Liver (tissue), 3 donors: ENCODE measurements around the gene TENT4A.

ENCODE experiments used
- GABPA ChIP-seq, 2 donors: IDR thresholded peaks in 1 of 2; conservative IDR thresholded peaks in 1 of 2; 2 replicates each; pipeline ENCODE4 v1.6.1; 2016; ENCODE audit warnings: antibody characterized with exemption in 2 of 2, mild to moderate bottlenecking in 1 of 2, moderate library complexity in 1 of 2
- JUND ChIP-seq, 2 donors: IDR thresholded peaks; 2 replicates each; pipeline ENCODE4 v1.6.1; 2016; ENCODE audit warnings: antibody characterized with exemption in 2 of 2
- NR2F2 ChIP-seq: IDR thresholded peaks from 2 replicates; pipeline ENCODE4 v1.6.1; 2016; ENCODE audit warnings: antibody characterized with exemption
- RAD21 ChIP-seq, 2 donors: IDR thresholded peaks; 2 replicates each; pipeline ENCODE4 v1.6.1; 2016; ENCODE audit warnings: antibody characterized with exemption in 2 of 2, mild to moderate bottlenecking in 2 of 2
- TAF1 ChIP-seq: conservative IDR thresholded peaks from 2 replicates; pipeline ENCODE4 v1.6.1; 2016; ENCODE audit warnings: antibody characterized with exemption, mild to moderate bottlenecking
- YY1 ChIP-seq: IDR thresholded peaks from 2 replicates; pipeline ENCODE4 v1.6.1; 2016; ENCODE audit warnings: antibody characterized with exemption, mild to moderate bottlenecking
- TF ChIP-seq, protein P1 (sequence below): fragments of 150-350 bp; IDR thresholded peaks from 2 replicates; pipeline ENCODE4 v1.5.1; 2017; ENCODE audit warnings: improper control_type of control experiment, low read depth, low read length; ENCODE audit not compliant: missing input control
- TF ChIP-seq, protein P2 (sequence below): IDR thresholded peaks from 2 replicates; pipeline ENCODE4 v1.6.1; 2016; ENCODE audit warnings: antibody characterized with exemption, mild to moderate bottlenecking
- TF ChIP-seq, protein P3 (sequence below): IDR thresholded peaks from 2 replicates; pipeline ENCODE4 v1.6.1; 2016; ENCODE audit warnings: antibody characterized with exemption
- donor health status: healthy.
- donor health status: healthy.

DNA sequence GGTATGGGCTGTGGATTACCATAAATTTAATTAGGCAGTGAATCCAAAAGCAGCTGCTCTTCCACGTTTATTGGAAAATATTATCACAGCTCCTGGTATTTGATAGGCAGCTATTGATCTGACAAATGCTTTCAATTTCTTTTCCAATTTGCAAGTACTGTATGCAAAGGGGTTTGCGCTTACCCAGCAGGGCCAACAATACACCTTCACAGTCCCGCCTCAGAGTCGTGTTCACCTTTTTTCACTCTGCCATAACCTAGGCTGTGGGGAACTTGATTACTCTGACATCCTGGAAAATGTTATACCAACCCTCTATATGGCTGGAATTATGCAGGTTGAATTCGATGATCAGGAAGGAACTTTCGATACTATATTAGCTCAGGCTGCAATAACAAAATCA is 32.3 kb upstream of the TENT4A start:
- TF ChIP-seq NR2F2 (no peak), JUND (IDR thresholded peaks at IDR 0.05) (no peak), RAD21 (IDR thresholded peaks at IDR 0.05) (no peak), TAF1 (no peak), YY1 (no peak), GABPA (IDR thresholded peaks at IDR 0.05 in 1 of 2, conservative IDR thresholded peaks at IDR 0.05 in 1 of 2) (no peak)
- TF ChIP-seq, protein P1, sequence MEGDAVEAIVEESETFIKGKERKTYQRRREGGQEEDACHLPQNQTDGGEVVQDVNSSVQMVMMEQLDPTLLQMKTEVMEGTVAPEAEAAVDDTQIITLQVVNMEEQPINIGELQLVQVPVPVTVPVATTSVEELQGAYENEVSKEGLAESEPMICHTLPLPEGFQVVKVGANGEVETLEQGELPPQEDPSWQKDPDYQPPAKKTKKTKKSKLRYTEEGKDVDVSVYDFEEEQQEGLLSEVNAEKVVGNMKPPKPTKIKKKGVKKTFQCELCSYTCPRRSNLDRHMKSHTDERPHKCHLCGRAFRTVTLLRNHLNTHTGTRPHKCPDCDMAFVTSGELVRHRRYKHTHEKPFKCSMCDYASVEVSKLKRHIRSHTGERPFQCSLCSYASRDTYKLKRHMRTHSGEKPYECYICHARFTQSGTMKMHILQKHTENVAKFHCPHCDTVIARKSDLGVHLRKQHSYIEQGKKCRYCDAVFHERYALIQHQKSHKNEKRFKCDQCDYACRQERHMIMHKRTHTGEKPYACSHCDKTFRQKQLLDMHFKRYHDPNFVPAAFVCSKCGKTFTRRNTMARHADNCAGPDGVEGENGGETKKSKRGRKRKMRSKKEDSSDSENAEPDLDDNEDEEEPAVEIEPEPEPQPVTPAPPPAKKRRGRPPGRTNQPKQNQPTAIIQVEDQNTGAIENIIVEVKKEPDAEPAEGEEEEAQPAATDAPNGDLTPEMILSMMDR = no peak
- TF ChIP-seq, protein P2, sequence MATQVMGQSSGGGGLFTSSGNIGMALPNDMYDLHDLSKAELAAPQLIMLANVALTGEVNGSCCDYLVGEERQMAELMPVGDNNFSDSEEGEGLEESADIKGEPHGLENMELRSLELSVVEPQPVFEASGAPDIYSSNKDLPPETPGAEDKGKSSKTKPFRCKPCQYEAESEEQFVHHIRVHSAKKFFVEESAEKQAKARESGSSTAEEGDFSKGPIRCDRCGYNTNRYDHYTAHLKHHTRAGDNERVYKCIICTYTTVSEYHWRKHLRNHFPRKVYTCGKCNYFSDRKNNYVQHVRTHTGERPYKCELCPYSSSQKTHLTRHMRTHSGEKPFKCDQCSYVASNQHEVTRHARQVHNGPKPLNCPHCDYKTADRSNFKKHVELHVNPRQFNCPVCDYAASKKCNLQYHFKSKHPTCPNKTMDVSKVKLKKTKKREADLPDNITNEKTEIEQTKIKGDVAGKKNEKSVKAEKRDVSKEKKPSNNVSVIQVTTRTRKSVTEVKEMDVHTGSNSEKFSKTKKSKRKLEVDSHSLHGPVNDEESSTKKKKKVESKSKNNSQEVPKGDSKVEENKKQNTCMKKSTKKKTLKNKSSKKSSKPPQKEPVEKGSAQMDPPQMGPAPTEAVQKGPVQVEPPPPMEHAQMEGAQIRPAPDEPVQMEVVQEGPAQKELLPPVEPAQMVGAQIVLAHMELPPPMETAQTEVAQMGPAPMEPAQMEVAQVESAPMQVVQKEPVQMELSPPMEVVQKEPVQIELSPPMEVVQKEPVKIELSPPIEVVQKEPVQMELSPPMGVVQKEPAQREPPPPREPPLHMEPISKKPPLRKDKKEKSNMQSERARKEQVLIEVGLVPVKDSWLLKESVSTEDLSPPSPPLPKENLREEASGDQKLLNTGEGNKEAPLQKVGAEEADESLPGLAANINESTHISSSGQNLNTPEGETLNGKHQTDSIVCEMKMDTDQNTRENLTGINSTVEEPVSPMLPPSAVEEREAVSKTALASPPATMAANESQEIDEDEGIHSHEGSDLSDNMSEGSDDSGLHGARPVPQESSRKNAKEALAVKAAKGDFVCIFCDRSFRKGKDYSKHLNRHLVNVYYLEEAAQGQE = no peak
- TF ChIP-seq, protein P3, sequence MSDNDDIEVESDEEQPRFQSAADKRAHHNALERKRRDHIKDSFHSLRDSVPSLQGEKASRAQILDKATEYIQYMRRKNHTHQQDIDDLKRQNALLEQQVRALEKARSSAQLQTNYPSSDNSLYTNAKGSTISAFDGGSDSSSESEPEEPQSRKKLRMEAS = no peak
